COLO668 (cell line): ENCODE data around the gene CARD11.
"Not testable (repeated sequence)": the region's sequence is repeated elsewhere in the genome, so short reads cannot be mapped to it uniquely, and the experiment has no call there.

Source experiments
- DNase-seq: peaks from one replicate; lab custom pipeline; 2025; ENCODE audit not compliant: unreplicated experiment; lab: John Stamatoyannopoulos, UW

Gene CARD11

GRCh38 chr7:2965745-2966270 lies 77.9 kb downstream of the CARD11 start:
- DNase-seq = no peak

- no peak for DNase-seq
Observed at GRCh38 chr7:2965301-2965700, 78.4 kb downstream of the CARD11 start.

- no peak for DNase-seq
Observed at GRCh38 chr7:2964208-2964607, 79.5 kb downstream of the CARD11 start.

GRCh38 chr7:2962865-2963264 lies 80.8 kb downstream of the CARD11 start:
- no peak for DNase-seq

GRCh38 chr7:2959828-2960599 lies 83.7 kb downstream of the CARD11 start:
- no peak for DNase-seq

GRCh38 chr7:2959103-2959680 lies 84.5 kb downstream of the CARD11 start:
- no peak for DNase-seq

GRCh38 chr7:2958416-2959102 lies 85.1 kb downstream of the CARD11 start:
- DNase-seq = no peak

GRCh38 chr7:2957369-2957727 lies 86.3 kb downstream of the CARD11 start:
- DNase-seq = not testable (repeated sequence)

- DNase-seq = no peak
Observed at GRCh38 chr7:2956526-2957368, 86.9 kb downstream of the CARD11 start.

- DNase-seq = no peak
Observed at GRCh38 chr7:2956076-2956475, 87.6 kb downstream of the CARD11 start.

GRCh38 chr7:2955269-2955668 lies 88.4 kb downstream of the CARD11 start:
- DNase-seq = no peak

- no peak for DNase-seq
Observed at GRCh38 chr7:2954433-2954853, 89.2 kb downstream of the CARD11 start.

- DNase-seq = no peak
Observed at GRCh38 chr7:2953588-2954407, 89.9 kb downstream of the CARD11 start.

- DNase-seq = no peak
Observed at GRCh38 chr7:2953099-2953498, 90.6 kb downstream of the CARD11 start.

GRCh38 chr7:2952316-2952715 lies 91.4 kb downstream of the CARD11 start:
- no peak for DNase-seq

GRCh38 chr7:2950578-2950977 lies 93.1 kb downstream of the CARD11 start:
- no peak for DNase-seq

- DNase-seq = no peak
Observed at GRCh38 chr7:2948749-2949148, 94.9 kb downstream of the CARD11 start.

GRCh38 chr7:2947058-2947780 lies 96.4 kb downstream of the CARD11 start:
- no peak for DNase-seq

GRCh38 chr7:2945171-2945570 lies 98.5 kb downstream of the CARD11 start:
- no peak for DNase-seq

GRCh38 chr7:2944739-2945138 lies 98.9 kb downstream of the CARD11 start:
- DNase-seq = no peak
